SU-DHL-6 (cell line): ENCODE data around the gene MTMR12.

ENCODE experiments used
- CTCF ChIP-seq: fragments of 200-600 bp; sonication (generic); IDR thresholded peaks from one replicate; pipeline ENCODE4 v1.5.1; 2017; ENCODE audit warnings: antibody characterized with exemption, mild to moderate bottlenecking, low read length, moderate library complexity; ENCODE audit not compliant: insufficient read depth, poor library complexity, severe bottlenecking
- EZH2phosphoT487 ChIP-seq: fragments of 200-600 bp; sonication (generic), shearing (Covaris generic); conservative IDR thresholded peaks from 2 replicates; pipeline ENCODE4 v1.6.1; 2018; ENCODE audit warnings: mild to moderate bottlenecking, antibody characterized with exemption, low read length, moderate library complexity, mixed read lengths

GRCh38 chr5:32301891-32302290 lies 10.8 kb downstream of the MTMR12 start:
- TF ChIP-seq CTCF (no peak), EZH2phosphoT487 (no peak)
